T follicular helper cell (primary cell): ENCODE results near the gene MRPL14.
"Not testable (repeated sequence)": the region's sequence is repeated elsewhere in the genome, so short reads cannot be mapped to it uniquely, and the experiment has no call there.

Experiments
- DNase-seq: peaks from one replicate; pipeline ENCODE4 v3.0.0-alpha.2; 2020; ENCODE audit warnings: low read depth

The MRPL14 gene

GRCh38 chr6:44097782-44098317, 29.4 kb downstream of the MRPL14 start:
- DNase-seq: no peak

GRCh38 chr6:44096612-44097011, 30.6 kb downstream of the MRPL14 start:
- DNase-seq: peak; percentile 65

- not testable (repeated sequence) for DNase-seq
These were observed 32.0 kb downstream of the MRPL14 start for GRCh38 chr6:44095243-44095623.

GRCh38 chr6:44094403-44095242, 32.6 kb downstream of the MRPL14 start:
- no peak for DNase-seq

- DNase-seq: no peak
These were observed 33.4 kb downstream of the MRPL14 start for GRCh38 chr6:44093750-44094402.

GRCh38 chr6:44093066-44093465, 34.2 kb downstream of the MRPL14 start:
- no peak for DNase-seq

GRCh38 chr6:44091981-44092884, 35.0 kb downstream of the MRPL14 start:
- DNase-seq: no peak

- DNase-seq: not testable (repeated sequence)
These were observed 35.9 kb downstream of the MRPL14 start for GRCh38 chr6:44091356-44091755.

- DNase-seq: no peak
These were observed 36.8 kb downstream of the MRPL14 start for GRCh38 chr6:44090465-44090864.

GRCh38 chr6:44088827-44089590, 38.2 kb downstream of the MRPL14 start:
- DNase-seq: no peak

GRCh38 chr6:44087623-44088022, 39.6 kb downstream of the MRPL14 start:
- no peak for DNase-seq

- DNase-seq: no peak
These were observed 40.2 kb downstream of the MRPL14 start for GRCh38 chr6:44086931-44087574.

- no peak for DNase-seq
These were observed 42.0 kb downstream of the MRPL14 start for GRCh38 chr6:44085219-44085618.

GRCh38 chr6:44084231-44085014, 42.8 kb downstream of the MRPL14 start:
- no peak for DNase-seq

- DNase-seq: no peak
These were observed 44.4 kb downstream of the MRPL14 start for GRCh38 chr6:44082872-44083321.

GRCh38 chr6:44081753-44082152, 45.5 kb downstream of the MRPL14 start:
- no peak for DNase-seq

GRCh38 chr6:44080561-44081521, 46.4 kb downstream of the MRPL14 start:
- no peak for DNase-seq

- no peak for DNase-seq
These were observed 47.6 kb downstream of the MRPL14 start for GRCh38 chr6:44079672-44080071.
